ENCODE data around the gene ROR2.
A peak's percentile ranks its signal among the peaks of the same experiment; 100 is the strongest.

The ROR2 gene

GRCh38 chr9:91839926-91840465 lies 110.0 kb downstream of the ROR2 start:
- TF ChIP-seq CTCF (conservative IDR thresholded peaks at IDR 0.05; ENCODE audit: low read depth, low read length): no peak
- Histone ChIP-seq H3K4me2 (peak overlapping the region; percentile 36; the same call in 1 of the 2 replicates), H3K27ac (no peak overlapping the region), H2AFZ (ENCODE audit: low read depth) (no peak overlapping the region; the same call in 1 of the 2 replicates), H4K20me1 (ENCODE audit: insufficient read depth) (no peaks in the 10 kb centered on the region), H3K4me1 (ENCODE audit: low read depth, poor library complexity, severe bottlenecking) (peaks cover 10% of the 10 kb centered on the region), H3K79me2 (ENCODE audit: insufficient read depth, low read depth) (no peaks in the 10 kb centered on the region), H3K36me3 (ENCODE audit: insufficient read depth) (no peaks in the 10 kb centered on the region), H3K4me3 (IDR thresholded peaks at IDR 0.05; ENCODE audit: insufficient read depth, low read depth, low read length) (no peak overlapping the region), H3K9ac (no peak overlapping the region; the same call in 1 of the 2 replicates), H3K27me3 (ENCODE audit: insufficient read depth, low read depth) (no peaks in the 10 kb centered on the region)

- Histone ChIP-seq H3K79me2 (ENCODE audit: insufficient read depth, low read depth) (no peaks in the 10 kb centered on the region), H3K9ac (no peak overlapping the region), H3K4me3 (IDR thresholded peaks at IDR 0.05; ENCODE audit: insufficient read depth, low read depth, low read length) (no peak overlapping the region), H3K27ac (no peak overlapping the region), H3K4me1 (ENCODE audit: low read depth, poor library complexity, severe bottlenecking) (peaks cover 18% of the 10 kb centered on the region), H3K27me3 (ENCODE audit: insufficient read depth, low read depth) (no peaks in the 10 kb centered on the region), H4K20me1 (ENCODE audit: insufficient read depth) (no peaks in the 10 kb centered on the region), H3K4me2 (no peak overlapping the region), H3K36me3 (ENCODE audit: insufficient read depth) (no peaks in the 10 kb centered on the region), H2AFZ (ENCODE audit: low read depth) (no peak overlapping the region)
- no peak for TF ChIP-seq CTCF (conservative IDR thresholded peaks at IDR 0.05; ENCODE audit: low read depth, low read length)
These were observed 111.9 kb downstream of the ROR2 start for GRCh38 chr9:91837981-91838731.

- no peaks in the 10 kb centered on the region for H3K79me2 ChIP-seq (ENCODE audit: insufficient read depth, low read depth)
- peaks cover 14% of the 10 kb centered on the region for H3K4me1 ChIP-seq (ENCODE audit: low read depth, poor library complexity, severe bottlenecking)
- no peak overlapping the region for H3K4me3 ChIP-seq (IDR thresholded peaks at IDR 0.05; ENCODE audit: insufficient read depth, low read depth, low read length)
- H3K9ac ChIP-seq: no peak overlapping the region
- H3K4me2 ChIP-seq: no peak overlapping the region
- no peak for TF ChIP-seq CTCF (conservative IDR thresholded peaks at IDR 0.05; ENCODE audit: low read depth, low read length)
- H3K36me3 ChIP-seq (ENCODE audit: insufficient read depth): no peaks in the 10 kb centered on the region
- no peak overlapping the region for H2AFZ ChIP-seq (ENCODE audit: low read depth)
- H3K27ac ChIP-seq: no peak overlapping the region
- H4K20me1 ChIP-seq (ENCODE audit: insufficient read depth): no peaks in the 10 kb centered on the region
- H3K27me3 ChIP-seq (ENCODE audit: insufficient read depth, low read depth): no peaks in the 10 kb centered on the region
These were observed 113.5 kb downstream of the ROR2 start for GRCh38 chr9:91836515-91836914.

- H3K27ac ChIP-seq: peak overlapping the region; percentile 11; the same call in 1 of the 2 replicates
- H3K4me3 ChIP-seq (IDR thresholded peaks at IDR 0.05; ENCODE audit: insufficient read depth, low read depth, low read length): no peak overlapping the region
- no peaks in the 10 kb centered on the region for H3K36me3 ChIP-seq (ENCODE audit: insufficient read depth)
- peak overlapping the region; percentile 18; the same call in 1 of the 2 replicates for H3K4me2 ChIP-seq
- no peak overlapping the region for H2AFZ ChIP-seq (ENCODE audit: low read depth)
- H3K9ac ChIP-seq: no peak overlapping the region
- no peak for TF ChIP-seq CTCF (conservative IDR thresholded peaks at IDR 0.05; ENCODE audit: low read depth, low read length)
- H3K4me1 ChIP-seq (ENCODE audit: low read depth, poor library complexity, severe bottlenecking): peaks cover 14% of the 10 kb centered on the region
- no peaks in the 10 kb centered on the region for H3K79me2 ChIP-seq (ENCODE audit: insufficient read depth, low read depth)
- H3K27me3 ChIP-seq (ENCODE audit: insufficient read depth, low read depth): no peaks in the 10 kb centered on the region
- no peaks in the 10 kb centered on the region for H4K20me1 ChIP-seq (ENCODE audit: insufficient read depth)
These were observed 114.4 kb downstream of the ROR2 start for GRCh38 chr9:91835632-91836031.

Data from KMS-11 (cell line).